ENCODE data around the gene DALRD3.

DALRD3 gene

DNA sequence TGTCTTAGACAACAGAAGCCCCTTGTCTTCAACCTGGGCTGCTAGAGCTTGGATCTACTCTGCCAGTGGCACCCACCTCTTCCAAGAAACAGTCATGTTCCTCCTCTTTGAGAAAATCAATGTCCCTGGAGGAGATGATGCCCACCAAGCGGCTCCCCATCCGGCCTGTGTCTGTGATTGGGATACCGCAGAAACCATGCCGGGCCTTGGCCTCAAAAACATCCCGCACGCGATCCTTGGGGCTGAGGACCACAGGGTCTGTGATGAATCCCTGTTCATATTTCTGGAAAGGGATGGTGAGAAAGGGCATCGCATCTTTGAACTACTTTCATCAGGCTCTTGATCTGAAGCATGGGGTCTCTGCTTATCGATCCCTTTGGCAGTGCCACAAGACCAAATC, 9.3 kb upstream of the DALRD3 start:
- H3K4me3 ChIP-seq (ENCODE audit: low read length), result no peak overlapping the region
- H3K36me3 ChIP-seq (ENCODE audit: insufficient read depth, low read length), result peaks cover 65% of the 10 kb centered on the region
- no peak overlapping the region for H2AFZ ChIP-seq (ENCODE audit: low read depth, low read length)
- H3K4me1 ChIP-seq (ENCODE audit: insufficient read depth, low read length), result peaks cover 25% of the 10 kb centered on the region
- no peaks in the 10 kb centered on the region for H3K9me3 ChIP-seq (ENCODE audit: low read length)
- H3K27me3 ChIP-seq (ENCODE audit: insufficient read depth, low read length), result no peaks in the 10 kb centered on the region

GRCh38 chr3:49026536-49026935, 8.2 kb upstream of the DALRD3 start:
- Histone ChIP-seq H3K36me3 (ENCODE audit: insufficient read depth, low read length) (peaks cover 54% of the 10 kb centered on the region), H3K27me3 (ENCODE audit: insufficient read depth, low read length) (no peaks in the 10 kb centered on the region), H3K4me1 (ENCODE audit: insufficient read depth, low read length) (peaks cover 28% of the 10 kb centered on the region), H3K4me3 (ENCODE audit: low read length) (no peak overlapping the region), H2AFZ (ENCODE audit: low read depth, low read length) (no peak overlapping the region), H3K9me3 (ENCODE audit: low read length) (no peaks in the 10 kb centered on the region)

DNA sequence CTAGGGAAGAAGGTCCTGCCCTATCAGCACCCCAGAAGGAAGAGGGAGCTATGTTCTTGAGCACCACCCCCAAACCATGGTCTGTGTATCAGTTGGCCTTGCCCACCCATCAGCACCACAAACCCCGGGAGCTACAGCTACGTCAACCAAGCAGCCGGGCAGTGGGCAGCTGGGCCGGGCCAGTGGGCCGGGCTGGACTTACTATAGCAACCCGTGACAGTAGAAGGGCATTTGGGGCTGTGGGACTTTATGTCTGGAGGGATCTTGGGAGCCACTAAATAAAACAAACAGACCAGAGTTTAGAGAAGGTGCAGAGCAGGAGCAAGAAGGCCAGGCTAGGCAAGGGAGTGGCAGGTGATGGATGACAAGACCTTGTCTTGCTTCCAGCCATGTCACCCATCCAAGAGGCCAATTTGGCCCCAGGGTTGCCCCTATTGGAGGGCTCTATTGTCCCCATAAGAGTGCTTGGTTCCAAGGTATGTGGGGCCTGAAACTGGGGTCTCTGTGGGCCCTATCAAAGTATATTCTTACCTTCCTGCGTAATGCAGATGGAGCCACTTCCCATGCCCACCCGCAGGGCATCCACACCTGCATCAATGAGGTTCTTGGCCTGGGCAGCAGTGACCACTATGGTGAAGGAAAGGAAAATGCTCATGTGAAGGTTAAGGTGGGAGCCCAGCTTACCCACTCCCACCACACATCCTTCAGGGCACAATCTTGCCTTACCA, 7.6 kb upstream of the DALRD3 start:
- H3K9me3 ChIP-seq (ENCODE audit: low read length), result no peaks in the 10 kb centered on the region
- H3K36me3 ChIP-seq (ENCODE audit: insufficient read depth, low read length), result peaks cover 49% of the 10 kb centered on the region
- peaks cover 28% of the 10 kb centered on the region for H3K4me1 ChIP-seq (ENCODE audit: insufficient read depth, low read length)
- H3K4me3 ChIP-seq (ENCODE audit: low read length), result no peak overlapping the region
- H3K27me3 ChIP-seq (ENCODE audit: insufficient read depth, low read length), result no peaks in the 10 kb centered on the region
- no peak overlapping the region for H2AFZ ChIP-seq (ENCODE audit: low read depth, low read length)

DNA sequence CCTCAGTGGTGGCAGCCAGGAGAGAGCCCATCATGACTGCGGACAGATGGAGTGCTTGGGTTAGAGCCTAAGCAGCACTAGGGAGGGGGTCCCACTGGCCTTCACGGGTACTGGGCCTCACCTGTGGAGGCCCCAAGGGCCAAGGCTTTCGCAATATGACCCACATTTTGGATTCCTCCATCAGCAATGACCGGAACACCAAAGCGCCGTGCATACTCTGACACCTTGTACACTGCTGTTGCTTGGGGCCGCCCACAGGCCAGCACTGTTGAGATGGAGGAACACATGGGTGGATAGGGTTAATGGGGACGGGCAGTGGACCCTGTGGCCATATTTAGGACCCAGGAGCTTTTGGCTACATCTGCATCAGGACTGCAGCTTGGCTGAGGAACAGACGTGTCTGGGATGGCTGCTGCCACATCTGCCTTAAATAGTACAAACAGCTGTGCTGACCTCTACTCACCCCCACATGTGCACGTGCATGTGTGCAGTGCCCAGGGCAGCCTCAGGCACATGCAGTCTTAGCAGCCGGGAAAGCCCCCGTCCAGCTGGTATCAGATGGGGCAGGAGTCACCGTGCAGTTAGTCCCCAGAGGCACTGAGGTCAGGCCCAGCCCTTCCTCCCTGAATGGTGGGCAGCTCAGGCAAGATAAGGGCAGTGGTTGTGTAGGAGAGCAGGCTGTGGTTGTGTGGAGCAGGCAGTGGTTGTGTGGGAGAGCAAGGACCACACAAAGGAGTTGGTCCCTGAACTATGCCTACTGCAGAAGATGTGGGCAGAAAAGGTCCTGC, 6.8 kb upstream of the DALRD3 start:
- no peak overlapping the region for H2AFZ ChIP-seq (ENCODE audit: low read depth, low read length)
- peaks cover 45% of the 10 kb centered on the region for H3K36me3 ChIP-seq (ENCODE audit: insufficient read depth, low read length)
- no peaks in the 10 kb centered on the region for H3K27me3 ChIP-seq (ENCODE audit: insufficient read depth, low read length)
- peaks cover 30% of the 10 kb centered on the region for H3K4me1 ChIP-seq (ENCODE audit: insufficient read depth, low read length)
- no peaks in the 10 kb centered on the region for H3K9me3 ChIP-seq (ENCODE audit: low read length)
- no peak overlapping the region for H3K4me3 ChIP-seq (ENCODE audit: low read length)

DNA sequence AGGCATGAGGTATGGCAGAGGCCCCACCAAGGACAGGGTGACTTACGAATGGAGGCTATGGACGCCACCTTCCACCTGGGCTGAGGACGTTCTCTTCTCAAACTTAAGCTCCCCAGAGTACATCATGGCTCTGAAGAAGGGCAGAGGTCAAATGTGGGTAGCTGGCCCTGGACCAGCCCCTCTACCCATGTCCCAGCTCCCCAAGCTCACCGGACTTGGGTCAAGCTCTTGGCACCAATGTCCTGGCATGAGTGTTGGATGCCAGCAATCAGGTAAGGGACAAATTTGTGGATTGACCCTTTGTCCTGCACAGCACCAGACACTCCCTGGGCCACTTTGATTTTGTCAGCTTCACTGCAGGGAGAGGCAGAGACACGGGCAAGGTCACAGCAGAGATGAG, 6.1 kb upstream of the DALRD3 start:
- H3K4me3 ChIP-seq (ENCODE audit: low read length), result no peak overlapping the region
- H3K36me3 ChIP-seq (ENCODE audit: insufficient read depth, low read length), result peaks cover 43% of the 10 kb centered on the region
- no peaks in the 10 kb centered on the region for H3K9me3 ChIP-seq (ENCODE audit: low read length)
- no peaks in the 10 kb centered on the region for H3K27me3 ChIP-seq (ENCODE audit: insufficient read depth, low read length)
- peaks cover 31% of the 10 kb centered on the region for H3K4me1 ChIP-seq (ENCODE audit: insufficient read depth, low read length)
- H2AFZ ChIP-seq (ENCODE audit: low read depth, low read length), result no peak overlapping the region

DNA sequence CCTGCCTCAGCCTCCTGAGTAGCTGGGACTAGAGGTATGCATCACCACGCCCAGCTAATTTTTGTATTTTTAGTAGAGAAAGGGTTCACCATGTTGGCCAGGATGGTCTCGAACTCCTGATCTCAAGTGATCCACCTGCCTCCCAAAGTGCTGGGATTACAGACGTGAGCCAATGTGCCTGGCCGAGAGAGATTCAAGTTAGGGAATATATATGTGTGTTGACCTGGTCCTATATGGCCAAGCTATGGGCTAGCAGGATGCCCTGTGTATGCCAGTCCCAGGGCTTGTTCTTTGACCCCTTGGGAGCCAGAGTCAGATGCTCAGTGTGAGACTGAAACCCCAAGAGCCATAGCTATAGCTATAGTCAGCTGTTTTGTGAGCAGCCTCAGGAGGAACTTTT, 5.4 kb upstream of the DALRD3 start:
- H3K9me3 ChIP-seq (ENCODE audit: low read length), result no peaks in the 10 kb centered on the region
- peaks cover 43% of the 10 kb centered on the region for H3K36me3 ChIP-seq (ENCODE audit: insufficient read depth, low read length)
- no peak overlapping the region for H2AFZ ChIP-seq (ENCODE audit: low read depth, low read length)
- no peak overlapping the region for H3K4me3 ChIP-seq (ENCODE audit: low read length)
- H3K4me1 ChIP-seq (ENCODE audit: insufficient read depth, low read length), result peaks cover 28% of the 10 kb centered on the region
- no peaks in the 10 kb centered on the region for H3K27me3 ChIP-seq (ENCODE audit: insufficient read depth, low read length)

DNA sequence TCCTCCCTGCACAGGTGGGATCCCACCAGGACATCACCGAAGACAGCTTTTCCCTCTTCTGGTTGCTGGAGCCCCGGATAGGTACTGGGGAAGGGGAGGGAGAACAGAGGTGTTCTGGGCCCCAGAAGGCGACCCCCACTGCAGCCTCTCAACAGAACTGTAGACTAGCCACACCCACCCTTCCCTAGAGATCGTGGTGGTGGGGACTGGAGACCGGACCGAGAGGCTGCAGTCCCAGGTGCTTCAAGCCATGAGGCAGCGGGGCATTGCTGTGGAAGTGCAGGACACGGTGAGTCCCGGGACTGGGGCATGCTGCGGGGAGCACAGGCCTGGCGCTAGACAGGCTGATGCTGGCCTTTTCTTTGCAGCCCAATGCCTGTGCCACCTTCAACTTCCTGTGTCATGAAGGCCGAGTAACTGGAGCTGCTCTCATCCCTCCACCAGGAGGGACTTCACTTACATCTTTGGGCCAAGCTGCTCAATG, 4.3 kb upstream of the DALRD3 start:
- Histone ChIP-seq H2AFZ (ENCODE audit: low read depth, low read length) (no peak overlapping the region), H3K4me1 (ENCODE audit: insufficient read depth, low read length) (peaks cover 22% of the 10 kb centered on the region), H3K9me3 (ENCODE audit: low read length) (no peaks in the 10 kb centered on the region), H3K27me3 (ENCODE audit: insufficient read depth, low read length) (no peaks in the 10 kb centered on the region), H3K36me3 (ENCODE audit: insufficient read depth, low read length) (peaks cover 41% of the 10 kb centered on the region), H3K4me3 (ENCODE audit: low read length) (peak overlapping the region; percentile 66)

DNA sequence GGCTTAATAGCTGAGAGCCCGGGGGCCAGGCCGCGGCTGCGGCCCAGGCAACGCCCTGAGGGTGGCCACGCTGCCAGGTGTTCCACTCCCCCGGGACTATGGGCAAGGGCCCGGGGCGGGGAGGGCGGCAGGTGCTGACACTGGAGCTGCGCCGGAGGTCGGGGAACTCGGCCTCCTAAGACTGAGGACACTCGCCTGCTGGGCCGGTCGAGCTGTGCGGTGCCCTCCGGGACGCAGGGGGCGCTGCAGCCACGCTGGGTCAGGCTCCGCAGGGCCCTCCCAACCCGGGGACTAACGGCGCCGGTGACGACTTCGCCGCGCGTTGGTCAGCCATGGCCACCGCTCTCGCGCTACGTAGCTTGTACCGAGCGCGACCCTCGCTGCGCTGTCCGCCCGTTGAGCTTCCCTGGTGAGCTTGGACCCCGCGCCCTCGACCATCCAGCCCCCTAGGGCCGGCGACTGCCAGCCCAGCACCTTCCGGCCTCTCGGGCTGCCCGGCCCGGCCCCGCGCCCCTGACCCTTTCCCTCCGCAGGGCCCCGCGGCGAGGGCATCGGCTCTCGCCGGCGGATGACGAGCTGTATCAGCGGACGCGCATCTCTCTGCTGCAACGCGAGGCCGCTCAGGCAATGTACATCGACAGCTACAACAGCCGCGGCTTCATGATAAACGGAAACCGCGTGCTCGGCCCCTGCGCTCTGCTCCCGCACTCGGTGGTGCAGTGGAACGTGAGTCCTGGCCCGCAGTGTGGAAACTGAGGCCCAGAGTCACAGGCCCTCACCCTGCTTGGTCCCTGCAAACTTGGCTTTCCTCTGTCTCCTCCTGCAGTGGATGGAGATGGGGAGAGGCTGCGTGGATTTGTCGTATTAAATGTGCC, 3.7 kb upstream of the DALRD3 start, which contains the start of gene NDUFAF3:
Gene NDUFAF3, plus strand, starts transcription at position 309 of the 875 bp plus-strand sequence. Its CDS starts 24 bp downstream, at position 333.
- H3K9me3 ChIP-seq (ENCODE audit: low read length), result no peaks in the 10 kb centered on the region
- H3K4me3 ChIP-seq (ENCODE audit: low read length), result peak within 1 kb of the TSS; percentile 66

GRCh38 chr3:49021213-49021812, 2.9 kb upstream of the DALRD3 start:
- H3K9me3 ChIP-seq (ENCODE audit: low read length), result no peaks in the 10 kb centered on the region
- H3K4me3 ChIP-seq (ENCODE audit: low read length), result peak overlapping the region; percentile 66
- H2AFZ ChIP-seq (ENCODE audit: low read depth, low read length), result peak overlapping the region; percentile 58
- peaks cover 38% of the 10 kb centered on the region for H3K36me3 ChIP-seq (ENCODE audit: insufficient read depth, low read length)
- H3K27me3 ChIP-seq (ENCODE audit: insufficient read depth, low read length), result no peaks in the 10 kb centered on the region
- peaks cover 29% of the 10 kb centered on the region for H3K4me1 ChIP-seq (ENCODE audit: insufficient read depth, low read length)

More for the DNA sequence above, 3.7 kb upstream of the DALRD3 start, which contains the start of gene NDUFAF3:
- Histone ChIP-seq H3K36me3 (ENCODE audit: insufficient read depth, low read length) (peaks cover 36% of the 10 kb centered on the region), H2AFZ (ENCODE audit: low read depth, low read length) (peak within 1 kb of the TSS; percentile 58), H3K27me3 (ENCODE audit: insufficient read depth, low read length) (no peaks in the 10 kb centered on the region), H3K4me1 (ENCODE audit: insufficient read depth, low read length) (peaks cover 29% of the 10 kb centered on the region)

DNA sequence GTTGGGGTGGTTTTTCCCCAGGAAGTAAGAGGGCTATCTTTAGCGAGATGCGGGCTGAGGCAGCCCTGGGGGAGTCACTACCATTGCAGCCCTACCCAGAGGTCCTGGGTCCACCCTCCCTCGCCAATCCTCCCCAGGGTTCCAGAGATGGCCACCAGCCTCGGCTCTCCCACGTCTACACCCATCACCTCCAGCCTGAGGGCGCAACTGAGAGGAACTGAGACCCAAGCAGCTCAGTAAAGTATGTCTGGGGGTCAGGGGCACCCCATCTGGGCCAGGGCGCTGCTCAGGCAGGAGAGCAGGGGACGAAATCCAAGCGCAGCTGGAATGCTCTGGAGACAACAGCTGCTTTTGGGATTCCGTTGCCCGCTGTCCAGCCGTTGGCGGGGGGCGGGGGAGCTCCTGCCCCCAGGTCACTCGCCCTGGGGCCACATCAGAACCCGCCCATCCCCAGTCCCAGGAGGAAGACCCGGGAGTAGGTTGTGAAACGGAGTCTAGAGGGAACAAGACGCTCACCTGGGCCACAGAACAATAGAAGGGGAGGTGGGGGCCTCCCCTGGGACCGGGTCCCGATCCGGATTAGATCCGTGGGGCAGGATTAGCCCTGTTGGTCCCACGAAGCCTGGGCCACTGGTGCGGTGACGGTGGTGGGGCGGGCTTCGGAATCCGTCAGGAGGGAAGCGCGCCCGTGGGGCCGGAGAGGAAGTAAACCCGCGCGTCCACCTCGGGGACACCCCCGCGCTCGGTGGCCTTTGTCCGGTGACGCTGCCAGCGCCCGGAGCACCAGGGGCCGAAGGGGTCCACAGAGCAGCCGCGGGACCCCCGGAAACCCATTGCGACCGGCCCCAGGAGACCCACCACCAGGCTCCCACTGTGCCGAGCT, 2.2 kb upstream of the DALRD3 start:
- H3K4me3 ChIP-seq (ENCODE audit: low read length), result peak overlapping the region; percentile 66
- no peaks in the 10 kb centered on the region for H3K27me3 ChIP-seq (ENCODE audit: insufficient read depth, low read length)
- H3K9me3 ChIP-seq (ENCODE audit: low read length), result no peaks in the 10 kb centered on the region
- H2AFZ ChIP-seq (ENCODE audit: low read depth, low read length), result no peak overlapping the region
- H3K36me3 ChIP-seq (ENCODE audit: insufficient read depth, low read length), result peaks cover 38% of the 10 kb centered on the region
- H3K4me1 ChIP-seq (ENCODE audit: insufficient read depth, low read length), result peaks cover 29% of the 10 kb centered on the region

GRCh38 chr3:49019941-49020329, 1.6 kb upstream of the DALRD3 start:
- no peaks in the 10 kb centered on the region for H3K27me3 ChIP-seq (ENCODE audit: insufficient read depth, low read length)
- H3K36me3 ChIP-seq (ENCODE audit: insufficient read depth, low read length), result peaks cover 38% of the 10 kb centered on the region
- no peaks in the 10 kb centered on the region for H3K9me3 ChIP-seq (ENCODE audit: low read length)
- H2AFZ ChIP-seq (ENCODE audit: low read depth, low read length), result no peak overlapping the region
- H3K4me3 ChIP-seq (ENCODE audit: low read length), result peak overlapping the region; percentile 66
- peaks cover 29% of the 10 kb centered on the region for H3K4me1 ChIP-seq (ENCODE audit: insufficient read depth, low read length)

DNA sequence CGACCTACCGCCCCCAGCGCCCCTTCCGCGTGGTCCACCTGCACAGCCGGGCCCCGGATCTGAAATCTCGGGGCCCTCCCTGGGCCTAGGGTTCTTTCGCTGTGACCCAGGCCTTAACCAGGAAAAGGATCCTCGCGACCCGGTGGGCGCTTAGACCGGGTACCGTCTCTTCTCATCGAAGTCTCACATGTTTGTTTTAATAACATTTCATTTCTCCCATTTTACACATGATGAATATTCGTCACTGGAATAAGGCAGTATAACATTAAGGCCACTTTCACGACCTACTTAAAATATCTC, 277 bp upstream of the DALRD3 start:
- H3K27me3 ChIP-seq (ENCODE audit: insufficient read depth, low read length), result no peaks in the 10 kb centered on the region
- H3K36me3 ChIP-seq (ENCODE audit: insufficient read depth, low read length), result peaks cover 38% of the 10 kb centered on the region
- peaks cover 29% of the 10 kb centered on the region for H3K4me1 ChIP-seq (ENCODE audit: insufficient read depth, low read length)
- H3K4me3 ChIP-seq (ENCODE audit: low read length), result peak overlapping the region; percentile 71
- no peaks in the 10 kb centered on the region for H3K9me3 ChIP-seq (ENCODE audit: low read length)
- no peak overlapping the region for H2AFZ ChIP-seq (ENCODE audit: low read depth, low read length)
